Stimulated activated CD8-positive, alpha-beta memory T cell treated with anti-CD3 and anti-CD28 coated beads, Interleukin-15, amount 100 ng/mL, for 4 hours (primary cell): Measurements from ENCODE around the gene AP2A2.

Experiments used
- DNase-seq, 2 donors: peaks; one replicate each; pipeline ENCODE4 v3.0.0-alpha.2; 2020; ENCODE audit warnings: low read depth in 2 of 2

Gene AP2A2

DNA sequence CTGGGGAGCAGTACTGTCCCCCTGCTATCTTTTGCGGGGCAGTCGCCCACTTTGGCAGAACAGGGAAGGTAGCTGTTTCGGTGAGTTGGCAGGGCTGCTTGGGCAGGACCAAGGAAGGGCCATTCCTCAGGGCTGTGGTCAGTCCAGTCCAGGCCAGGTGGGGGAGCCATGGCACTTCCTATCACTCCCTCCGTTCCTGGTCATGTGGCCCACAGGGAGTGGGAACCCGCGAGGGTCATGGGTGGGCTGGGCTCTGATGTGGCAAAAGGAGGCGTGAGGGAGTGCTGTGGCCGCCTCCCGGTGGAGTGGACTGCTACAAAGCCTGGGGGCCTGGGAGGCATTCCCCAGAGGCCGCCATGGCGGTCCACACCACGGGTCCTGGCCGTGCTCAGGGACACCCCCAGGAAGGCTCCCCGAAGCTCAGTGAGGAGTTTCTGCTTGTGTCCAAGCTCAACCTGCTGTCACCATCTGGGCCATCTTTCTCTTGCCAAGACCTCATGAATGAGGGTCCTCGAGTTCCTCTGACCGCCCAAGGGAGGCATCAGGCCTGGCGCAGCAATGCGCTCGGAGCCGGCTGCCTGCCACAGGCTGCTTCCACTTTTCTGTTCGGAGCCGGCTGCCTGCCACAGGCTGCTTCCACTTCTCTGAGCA is 27.0 kb upstream of the AP2A2 start:
- no peak for DNase-seq

DNA sequence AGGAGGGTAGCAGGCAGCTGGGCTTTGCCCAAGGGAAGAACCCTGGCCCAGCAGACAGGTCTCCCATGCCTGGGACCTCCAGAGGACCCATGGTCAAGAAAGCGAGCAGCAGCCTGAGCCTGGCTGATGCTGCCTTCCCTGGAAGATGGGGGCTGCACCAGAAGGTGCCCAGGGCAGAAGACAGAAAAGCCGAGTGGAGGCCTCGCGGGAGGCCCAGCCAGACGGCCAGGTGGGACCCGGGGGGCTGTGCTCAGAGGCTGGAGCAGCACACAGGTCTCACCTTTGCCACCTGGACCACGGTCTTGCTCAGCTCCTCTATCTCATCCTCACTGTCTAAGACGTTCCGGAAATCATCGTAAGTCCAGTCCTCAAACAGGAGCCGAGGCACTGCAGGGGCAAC is 25.9 kb upstream of the AP2A2 start:
- no peak for DNase-seq

DNA sequence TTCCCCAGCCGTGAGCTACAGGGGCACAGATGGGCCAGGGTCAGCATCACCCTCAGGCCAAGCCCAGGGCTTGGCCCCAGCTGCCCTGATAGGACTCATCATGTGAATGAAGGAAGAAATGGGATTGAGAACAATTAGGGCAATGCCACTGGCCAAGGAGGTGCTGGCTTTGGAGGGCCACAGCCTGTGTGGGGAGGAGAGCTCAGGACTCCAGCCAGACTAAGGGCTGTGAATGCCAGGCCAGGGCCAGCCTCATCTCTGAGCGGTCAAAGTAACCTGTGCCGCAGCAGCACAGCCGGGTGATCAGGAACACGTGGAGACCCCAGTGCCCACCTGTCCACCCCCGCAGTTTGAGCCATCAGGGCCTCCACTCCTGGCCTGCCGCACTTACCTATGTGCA is 25.1 kb upstream of the AP2A2 start:
- no peak for DNase-seq

DNA sequence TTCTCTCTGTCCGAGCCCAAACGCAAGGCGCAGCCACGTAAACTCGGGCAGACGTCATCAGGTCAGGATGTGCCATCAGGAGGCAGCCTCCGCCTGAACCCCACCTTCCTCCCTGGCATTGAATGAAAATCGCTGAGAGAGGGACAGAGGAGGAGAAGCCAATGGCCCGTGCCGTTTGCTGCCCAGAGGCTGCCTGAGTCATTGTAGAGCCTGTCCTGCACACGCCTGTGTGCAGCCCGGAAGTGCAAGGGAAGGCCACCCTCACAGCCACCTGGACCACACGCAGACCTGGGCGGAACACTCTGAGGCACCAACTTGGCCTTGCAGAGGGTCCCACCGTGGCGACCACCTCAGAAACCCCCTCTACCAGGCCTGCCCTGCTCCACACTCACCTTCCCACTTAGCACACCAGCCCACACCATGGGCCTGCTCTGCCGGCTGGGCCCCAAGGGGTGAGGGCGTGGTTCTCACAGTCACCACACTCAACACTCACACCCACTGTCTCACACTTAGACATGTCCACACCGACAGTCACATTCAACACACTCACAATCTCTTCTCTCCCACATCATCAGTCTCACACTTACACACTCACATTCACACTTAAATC is 24.1 kb upstream of the AP2A2 start:
- no peak for DNase-seq

DNA sequence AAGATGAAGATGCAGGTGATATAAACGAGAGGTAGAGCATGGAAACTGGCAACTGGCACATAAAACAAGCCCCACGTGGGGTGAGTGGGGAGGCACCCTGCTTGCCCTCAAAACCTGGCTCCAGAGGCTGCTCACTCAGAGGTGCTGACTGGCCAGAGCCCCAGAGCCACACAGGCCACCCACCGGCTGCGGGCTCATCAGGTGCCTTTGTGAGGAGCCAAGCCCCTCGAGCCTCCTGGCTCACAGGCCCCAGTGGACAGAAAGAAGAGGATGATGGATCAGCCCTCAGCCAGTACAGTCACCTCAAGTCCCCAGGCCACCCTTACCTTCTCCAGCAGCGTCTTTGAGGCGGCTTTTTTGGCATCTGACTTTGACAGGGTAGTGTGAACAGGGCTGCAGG is 21.3 kb upstream of the AP2A2 start:
- DNase-seq, result no peak

DNA sequence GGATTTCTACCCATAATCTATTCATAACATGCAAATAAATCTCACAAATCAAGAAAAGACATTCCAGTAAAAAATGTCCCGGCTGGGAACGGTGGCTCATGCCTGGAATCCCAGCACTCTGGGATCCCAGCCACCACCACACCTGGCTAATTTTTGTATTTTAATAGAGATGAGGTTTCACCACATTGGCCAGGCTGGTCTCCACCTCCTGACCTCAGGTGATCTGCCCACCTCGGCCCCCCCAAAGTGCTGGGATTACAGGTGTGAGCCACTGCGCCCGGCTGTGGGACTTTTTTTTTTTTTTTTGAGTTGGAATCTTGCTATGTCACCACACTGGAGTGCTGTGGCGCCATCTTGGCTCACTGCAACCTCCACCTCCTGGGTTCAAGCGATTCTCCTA is 19.7 kb upstream of the AP2A2 start:
- DNase-seq, result no peak

DNA sequence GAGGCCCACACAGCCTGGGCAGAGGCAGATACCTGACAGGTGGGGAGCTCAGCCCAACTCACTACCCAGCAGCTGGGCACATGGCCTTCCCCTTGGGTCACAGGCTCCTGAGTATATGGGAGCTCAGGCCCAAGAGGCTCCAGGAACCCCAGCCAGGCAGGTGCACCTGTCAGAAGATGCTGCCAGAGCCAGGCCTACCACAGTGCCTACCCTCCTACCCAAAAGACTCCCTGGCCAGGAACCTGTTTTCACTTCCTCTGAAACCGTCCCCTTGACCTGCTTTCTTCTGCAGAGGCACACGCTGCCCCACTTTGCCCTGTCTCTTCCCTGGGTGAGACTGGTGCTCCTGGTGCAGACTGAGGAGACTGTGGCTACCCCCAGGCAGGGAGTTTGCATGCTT is 18.0 kb upstream of the AP2A2 start:
- DNase-seq, result no peak

DNA sequence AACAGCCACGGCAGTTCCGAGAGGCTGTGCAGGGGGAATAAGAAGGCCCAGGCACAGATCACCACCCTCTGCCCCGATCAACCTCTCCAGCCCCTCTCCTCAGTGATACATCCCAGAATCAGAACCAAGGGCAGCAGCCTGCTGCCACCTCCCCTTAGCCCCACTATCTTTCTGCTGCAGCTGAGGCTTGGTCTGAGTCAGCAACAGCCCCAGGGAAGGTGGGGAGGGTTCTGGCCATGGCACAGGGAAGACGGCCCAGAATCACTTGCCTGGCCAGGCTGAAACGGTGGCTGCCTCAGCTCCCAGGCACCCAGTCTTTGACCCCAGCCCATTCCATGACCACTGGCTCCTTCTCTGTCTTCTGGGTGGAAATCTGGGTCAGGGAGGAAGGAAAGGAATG is 17.4 kb upstream of the AP2A2 start:
- no peak for DNase-seq

DNA sequence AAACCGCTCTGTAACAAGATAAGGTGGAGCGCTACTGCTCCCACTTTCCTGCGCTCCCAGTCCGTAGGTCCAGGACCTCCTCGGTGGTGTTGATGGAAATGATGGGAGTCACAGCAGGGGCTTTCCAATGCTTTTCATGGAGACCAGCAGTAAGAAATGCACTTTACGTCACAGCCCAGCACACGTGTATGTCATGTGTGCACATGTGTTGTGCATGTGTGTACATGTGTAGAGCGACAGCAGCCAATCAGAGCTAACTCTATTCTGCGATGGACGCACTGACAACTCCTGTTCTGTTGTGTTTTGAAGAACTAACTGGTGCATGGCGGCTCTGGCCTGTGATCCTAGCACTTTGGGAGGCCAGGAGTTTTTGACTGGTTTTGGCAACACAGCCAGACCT is 16.3 kb upstream of the AP2A2 start:
- no peak for DNase-seq

DNA sequence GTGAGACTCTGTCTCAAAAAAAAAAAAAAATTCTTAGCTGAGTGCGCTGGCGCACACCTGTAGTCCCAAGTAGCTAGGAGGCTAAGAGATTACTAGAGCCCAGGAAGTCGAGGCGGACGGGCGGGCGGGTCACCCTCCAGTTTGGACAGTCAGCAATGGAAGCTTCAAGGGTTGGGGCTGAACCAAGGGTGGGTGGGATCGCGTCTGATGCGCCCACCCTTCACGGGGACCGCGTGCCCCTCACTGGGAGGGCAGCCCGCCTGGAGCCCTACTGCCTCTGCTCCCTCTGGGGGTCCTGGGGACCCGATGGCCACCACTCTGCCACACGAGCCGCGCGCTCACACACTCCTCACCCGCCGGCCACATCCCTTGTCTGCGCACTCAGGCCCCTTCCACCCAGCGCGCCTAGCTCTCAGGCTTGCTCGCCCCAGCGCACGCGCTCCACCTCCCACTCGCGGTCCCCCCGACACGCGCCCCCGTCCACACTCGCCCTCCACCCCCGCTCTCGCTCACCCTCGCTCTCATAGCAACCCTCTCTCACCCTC is 15.6 kb upstream of the AP2A2 start:
- DNase-seq, result peak; percentile 60 to 63

DNA sequence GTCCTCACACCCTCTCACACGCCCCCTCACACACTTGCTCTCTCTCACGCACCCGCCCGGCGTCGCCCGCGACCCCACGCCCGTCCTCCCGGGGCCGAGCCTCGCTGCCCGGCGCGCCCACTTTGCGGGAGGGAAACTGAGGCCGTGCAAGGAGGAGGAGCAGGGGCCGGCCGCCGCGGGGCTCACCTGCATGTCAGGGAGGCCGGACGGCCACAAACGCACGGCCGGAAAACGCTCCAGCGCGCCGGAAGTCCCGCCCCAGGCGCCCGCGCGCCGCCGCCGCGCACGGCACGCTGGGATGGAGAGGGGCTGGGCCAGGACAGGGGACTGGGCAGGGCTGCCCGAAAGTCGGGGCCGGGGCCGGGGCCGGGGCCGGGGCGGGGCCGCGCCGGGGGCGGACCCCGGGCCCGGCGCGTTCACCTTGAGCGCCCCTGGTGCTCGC is 15.1 kb upstream of the AP2A2 start, which contains the start of gene CHID1:
CHID1 (minus strand) TSS at position 222 of the 442 bp plus-strand sequence. CDS start 5,994 bp downstream, outside the sequence.
- DNase-seq, result peak; percentile 65 to 73

DNA sequence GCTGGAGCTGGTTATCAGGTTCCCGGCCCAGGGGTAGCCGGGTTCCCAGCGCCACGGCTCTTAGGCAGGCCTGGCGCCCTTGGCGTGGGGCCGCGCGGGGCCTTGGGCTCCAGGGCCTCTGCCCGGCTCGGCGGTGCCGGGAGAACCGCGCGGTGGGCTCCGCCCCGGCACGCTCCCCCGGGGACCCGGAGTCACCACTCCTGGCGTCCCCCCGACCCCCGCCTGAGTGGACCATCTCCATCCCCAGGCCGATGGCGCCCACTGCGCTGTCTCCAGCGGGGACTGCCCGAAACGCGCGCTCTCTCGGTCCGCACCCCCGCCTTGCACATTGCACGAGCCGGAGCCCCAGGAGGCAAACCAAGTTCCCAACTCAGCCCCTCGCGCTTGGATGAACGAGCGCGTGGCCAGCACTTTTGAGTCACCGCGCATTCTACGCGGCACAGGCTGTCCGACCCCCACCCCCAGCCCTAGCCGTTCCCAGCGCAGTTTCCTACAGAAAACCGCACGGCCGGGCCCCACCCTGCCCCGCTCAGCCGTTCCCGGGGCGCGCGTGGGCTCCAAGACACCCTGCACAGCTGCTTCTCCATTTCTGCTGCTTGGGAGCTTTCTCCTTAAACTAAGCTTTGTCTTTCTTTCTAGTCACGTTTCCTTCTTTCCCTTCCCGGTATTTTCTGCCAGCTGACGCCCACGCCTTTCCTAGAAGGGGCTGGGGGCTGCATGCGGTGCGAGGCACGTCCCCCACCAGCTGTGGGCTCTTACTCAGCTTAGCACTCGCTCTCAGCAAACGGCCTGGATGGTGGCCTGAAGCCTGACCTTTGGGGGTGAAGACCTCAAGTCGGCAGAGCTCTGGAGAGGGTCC is 14.4 kb upstream of the AP2A2 start:
- no peak for DNase-seq

DNA sequence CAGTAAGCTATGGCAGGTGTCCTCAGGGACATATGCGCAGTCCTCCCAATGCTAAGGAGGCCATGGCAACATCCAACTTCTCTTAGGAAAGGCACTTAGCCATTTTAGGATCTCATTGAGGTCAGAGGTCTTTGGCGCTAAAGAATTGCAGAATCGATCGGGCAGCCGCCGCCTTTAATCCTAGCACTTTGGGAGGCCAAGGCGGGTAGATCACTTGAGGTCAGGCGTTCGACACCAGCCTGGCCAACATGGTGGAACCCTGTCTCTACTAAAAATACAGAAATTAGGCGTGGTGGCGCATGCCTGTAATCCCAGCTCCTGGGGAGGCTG is 13.8 kb upstream of the AP2A2 start:
- DNase-seq, result no peak

DNA sequence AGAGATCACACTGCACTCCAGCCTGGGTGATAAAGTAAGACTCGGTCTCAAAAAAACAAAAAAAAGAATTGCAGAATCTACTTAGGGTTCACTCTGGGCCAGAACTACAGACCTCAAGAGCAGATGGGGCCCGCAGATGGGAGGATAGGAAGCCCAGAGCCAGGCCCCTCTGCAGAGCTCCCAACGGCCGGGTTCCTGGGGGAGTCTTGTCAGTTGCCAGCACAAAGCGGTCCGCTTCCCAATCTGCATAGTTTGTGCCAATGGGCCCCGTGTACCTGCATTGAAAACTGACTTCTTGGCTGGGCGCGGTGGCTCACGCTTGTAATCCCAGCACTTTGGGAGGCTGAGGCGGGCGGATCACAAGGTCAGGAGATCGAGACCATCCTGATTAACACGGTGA is 13.4 kb upstream of the AP2A2 start:
- DNase-seq, result no peak

DNA sequence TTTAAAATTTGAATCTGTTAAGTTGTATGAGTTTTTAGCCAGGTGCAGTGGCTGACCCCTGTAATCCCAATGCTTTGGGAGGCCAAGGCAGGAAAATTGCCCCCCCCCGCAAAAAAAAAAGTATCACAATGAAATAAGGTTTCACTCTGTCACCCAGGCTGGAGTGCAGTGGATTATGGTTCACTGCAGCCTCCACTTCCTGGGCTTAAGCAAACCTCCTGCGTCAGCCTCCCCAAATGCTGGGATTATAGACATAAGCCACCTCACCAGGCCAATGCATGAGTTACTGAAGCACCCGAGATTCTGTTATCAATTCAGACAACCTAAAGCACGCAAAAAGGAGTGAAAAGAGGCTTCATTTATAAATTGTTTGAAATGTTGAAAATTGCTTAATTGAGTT is 12.6 kb upstream of the AP2A2 start:
- no peak for DNase-seq

DNA sequence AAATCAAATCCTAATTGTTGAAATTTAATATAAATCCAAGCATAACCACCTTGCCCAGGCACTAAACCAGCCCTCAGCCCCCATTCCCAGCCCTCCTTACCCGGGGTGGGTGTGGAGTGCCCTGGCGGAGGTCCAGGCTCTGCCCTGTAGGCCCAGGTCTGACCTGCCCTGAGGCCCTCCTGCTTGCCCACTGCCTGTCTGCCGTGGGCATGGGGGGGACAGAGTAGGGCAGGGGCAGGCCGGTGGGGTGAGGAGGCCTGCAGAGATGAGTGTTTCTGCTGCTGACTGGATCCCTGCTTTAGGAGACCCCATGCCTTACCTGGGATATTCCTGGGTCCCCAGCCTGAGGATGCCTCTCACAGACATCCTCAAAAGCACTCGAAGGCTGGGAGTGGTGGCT is 11.5 kb upstream of the AP2A2 start:
- DNase-seq, result no peak

DNA sequence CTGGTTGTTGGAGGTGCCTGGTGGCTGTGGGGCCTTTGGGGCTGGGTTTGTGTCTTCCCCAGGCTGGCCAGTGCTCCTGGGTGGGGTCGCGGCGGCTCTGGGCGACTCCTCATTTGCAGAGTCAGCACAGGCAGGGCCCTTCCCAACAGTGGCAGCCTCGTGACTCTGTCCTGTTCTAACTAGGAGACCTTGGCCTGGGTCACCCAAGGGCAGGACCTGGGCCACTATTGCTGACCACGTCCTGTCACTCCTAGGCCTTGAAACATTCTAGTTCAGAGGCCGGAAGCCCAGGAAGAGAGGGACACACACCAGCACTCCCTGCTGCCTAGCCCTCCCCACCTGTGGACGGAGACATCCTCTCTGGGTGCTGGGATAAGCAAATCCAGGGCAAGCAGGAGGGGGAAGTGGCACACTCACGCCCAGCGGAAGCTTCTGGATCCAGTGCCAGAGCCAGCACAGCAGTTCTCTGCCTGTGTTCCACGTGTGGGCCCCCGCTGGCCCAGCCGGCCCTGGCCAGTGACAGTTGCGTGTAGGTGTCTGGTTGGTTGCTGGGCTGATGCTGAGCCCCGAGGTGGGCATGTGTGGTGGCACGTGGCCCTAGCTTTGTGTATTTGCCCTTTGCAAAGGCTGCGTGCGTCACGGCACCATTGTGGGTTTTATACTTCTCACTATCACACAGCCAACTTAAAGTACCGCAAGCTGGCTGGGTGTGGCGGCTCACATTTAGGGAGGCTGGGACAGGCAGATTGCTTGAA is 10.7 kb upstream of the AP2A2 start:
- DNase-seq, result no peak

DNA sequence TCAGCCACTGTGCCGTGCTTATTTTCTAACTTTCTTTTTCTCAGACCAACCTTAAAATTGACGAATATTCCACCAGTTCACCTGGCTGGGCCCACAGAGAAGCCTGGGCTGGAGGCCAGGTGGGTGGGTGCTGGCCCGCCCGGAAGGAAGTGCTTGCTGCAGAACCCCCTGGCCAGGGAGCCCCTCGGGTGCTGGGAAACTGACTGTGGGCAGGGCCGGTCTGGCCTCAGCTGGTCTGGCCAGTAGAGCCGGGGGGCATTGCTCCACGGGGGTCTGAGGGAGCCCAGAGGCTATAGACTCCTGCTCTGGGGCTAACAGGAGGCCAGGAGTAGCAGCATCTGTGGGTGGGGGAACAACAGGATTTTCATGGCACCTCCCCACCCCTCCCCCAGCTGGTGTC is 8.2 kb upstream of the AP2A2 start:
- no peak for DNase-seq

DNA sequence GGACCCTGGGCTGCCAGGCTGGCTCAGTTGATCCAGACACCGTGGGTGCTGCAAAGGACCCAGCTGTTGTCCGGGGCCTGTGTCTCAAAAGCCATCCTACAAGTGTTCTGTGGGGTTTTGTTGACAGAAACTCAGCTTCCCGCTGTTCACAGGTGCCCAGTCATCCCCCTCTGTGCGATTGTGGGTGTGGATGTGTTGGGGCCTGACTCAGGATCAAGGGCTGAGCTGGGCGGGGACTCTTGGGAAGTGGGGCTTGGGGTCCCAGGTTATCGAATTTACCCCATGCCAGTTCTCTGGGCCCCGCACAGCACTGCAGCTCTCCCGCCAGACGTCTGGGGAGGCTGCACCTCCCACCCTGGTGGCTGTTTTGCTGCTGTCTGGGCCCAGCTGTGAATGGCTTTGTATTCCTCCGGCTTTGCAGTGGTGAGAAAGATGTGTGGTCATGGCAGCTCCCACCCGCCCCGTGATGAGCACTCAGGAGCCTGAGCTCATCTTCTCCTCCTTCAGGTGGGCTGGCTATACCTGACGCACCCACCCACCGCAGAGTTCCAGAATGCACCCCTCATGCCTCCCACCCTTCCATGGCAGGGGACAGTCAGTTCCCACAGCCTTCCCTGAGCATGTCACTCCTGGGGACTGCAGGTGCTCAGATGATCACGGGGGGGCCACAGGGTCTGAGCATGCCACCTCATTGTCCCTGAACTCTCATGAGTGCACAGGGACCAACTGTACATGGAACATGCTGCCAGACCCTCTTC is 3.6 kb upstream of the AP2A2 start:
- no peak for DNase-seq

DNA sequence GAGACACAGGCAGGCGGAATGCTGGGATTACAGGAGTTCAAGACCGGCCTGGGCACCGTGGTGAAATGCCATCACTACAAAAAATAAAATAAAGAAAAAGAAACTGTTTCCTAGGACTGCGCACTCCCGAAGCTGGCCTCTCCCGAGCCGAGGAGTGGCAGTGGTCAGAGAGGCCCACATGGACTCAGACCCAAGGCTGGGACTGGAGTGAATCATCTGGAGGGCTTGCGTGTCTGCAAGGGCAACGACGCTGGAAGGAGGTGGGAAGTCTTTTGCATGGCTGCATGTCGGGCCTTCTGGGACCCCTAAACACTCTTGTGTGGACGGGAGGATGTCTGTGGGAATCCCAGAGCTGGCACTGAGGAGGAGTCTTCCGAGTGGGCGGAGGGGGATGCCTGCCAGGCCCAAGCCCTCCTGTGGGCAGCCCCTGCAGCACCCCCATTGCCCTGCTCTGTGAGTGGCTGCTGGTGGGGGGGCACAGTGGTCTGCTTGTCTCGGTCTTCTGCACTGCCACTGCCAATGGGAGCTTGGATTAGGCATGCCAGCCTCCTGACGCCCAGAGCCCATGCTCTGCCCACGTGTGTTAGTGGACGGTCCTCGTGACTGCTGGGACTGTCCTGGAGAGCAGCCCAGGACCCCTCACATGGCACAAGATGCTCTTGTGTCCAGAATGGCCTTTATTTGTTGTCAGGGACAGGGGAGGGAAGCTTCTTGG is 1.8 kb upstream of the AP2A2 start:
- no peak for DNase-seq
